Hepatic stellate cell (primary cell): ENCODE measurements around the gene RAB15.
A peak's percentile ranks its signal among the peaks of the same experiment; 100 is the strongest.

Source experiments
- DNase-seq: peaks from one replicate; pipeline ENCODE4 v3.0.0; 2011; ENCODE audit warnings: low spot score

The RAB15 gene

DNA sequence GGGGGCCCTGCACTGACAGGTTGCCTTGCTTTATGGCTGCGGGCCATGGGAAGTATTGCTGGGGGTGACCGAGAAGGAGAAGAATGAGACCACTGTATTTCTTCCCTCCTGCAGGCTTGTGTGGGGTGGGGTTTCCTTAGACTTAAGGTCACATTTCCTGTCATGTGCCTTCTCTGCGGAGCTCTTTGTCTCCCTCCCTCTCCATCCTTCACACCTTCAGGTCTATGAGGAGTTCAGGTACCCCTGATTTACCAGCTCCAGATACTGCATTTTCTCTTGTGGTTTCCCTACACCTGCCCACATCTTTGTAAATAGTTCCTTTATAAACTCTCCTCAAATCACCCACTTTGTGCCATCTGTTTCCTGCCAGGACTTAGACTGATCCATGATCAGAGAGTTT is 18.2 kb upstream of the RAB15 start:
- DNase-seq = no peak

DNA sequence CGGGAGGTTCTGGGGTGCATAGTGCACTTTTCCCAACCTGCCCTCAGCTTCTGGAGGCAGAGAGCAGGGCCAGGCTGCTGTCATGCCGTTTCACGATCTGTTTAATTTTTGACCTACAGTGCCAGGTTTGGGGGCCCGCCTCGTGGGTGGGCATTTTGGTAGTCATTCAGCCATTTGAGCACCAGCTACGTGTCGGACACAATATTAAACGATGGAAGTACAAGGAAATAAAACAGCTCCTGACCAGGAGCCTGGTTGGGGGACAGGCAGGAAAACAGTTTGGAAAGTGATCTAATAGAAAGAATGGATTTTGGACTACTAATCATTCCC is 15.3 kb upstream of the RAB15 start:
- DNase-seq = no peak

DNA sequence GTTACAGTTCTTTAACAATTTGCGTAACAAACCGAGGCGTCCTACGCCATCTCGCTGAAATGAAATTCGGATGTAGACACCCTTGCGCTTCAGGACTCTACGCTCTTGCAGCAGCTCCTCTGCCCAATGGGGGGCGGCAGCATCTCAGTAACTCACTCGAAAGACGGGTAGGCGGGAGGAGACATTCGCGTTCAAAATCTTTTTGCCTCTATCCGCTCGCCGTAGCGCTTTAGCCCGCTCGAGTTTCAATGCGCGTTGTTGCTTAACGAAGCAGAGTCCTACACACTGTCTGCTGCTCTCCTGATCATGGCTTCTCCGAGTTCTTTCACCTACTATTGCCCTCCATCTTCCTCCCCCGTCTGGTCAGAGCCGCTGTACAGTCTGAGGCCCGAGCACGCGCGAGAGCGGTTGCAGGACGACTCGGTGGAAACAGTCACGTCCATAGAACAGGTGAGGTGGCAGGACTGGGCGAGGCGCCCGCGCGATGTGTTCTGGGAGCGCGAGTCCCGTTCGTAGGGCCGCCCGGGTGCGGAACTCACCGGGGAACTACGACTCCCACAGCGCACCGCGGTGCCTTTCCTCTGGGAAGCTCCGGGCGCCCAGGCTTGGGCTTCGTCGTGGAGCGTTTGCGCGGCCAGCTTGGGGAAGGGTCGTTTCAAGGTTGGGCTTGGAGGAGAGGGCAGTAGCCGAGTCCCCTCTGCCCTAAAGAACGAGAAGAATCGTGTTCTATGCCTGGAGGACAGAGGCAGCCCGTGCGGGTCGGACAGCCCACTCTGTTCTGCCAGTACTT is 14.7 kb upstream of the RAB15 start, which contains the start of gene FNTB:
FNTB (plus strand) TSS at position 248 of the 790 bp plus-strand sequence; CDS start at position 307, 59 bp downstream.
- DNase-seq = peak; percentile 95

DNA sequence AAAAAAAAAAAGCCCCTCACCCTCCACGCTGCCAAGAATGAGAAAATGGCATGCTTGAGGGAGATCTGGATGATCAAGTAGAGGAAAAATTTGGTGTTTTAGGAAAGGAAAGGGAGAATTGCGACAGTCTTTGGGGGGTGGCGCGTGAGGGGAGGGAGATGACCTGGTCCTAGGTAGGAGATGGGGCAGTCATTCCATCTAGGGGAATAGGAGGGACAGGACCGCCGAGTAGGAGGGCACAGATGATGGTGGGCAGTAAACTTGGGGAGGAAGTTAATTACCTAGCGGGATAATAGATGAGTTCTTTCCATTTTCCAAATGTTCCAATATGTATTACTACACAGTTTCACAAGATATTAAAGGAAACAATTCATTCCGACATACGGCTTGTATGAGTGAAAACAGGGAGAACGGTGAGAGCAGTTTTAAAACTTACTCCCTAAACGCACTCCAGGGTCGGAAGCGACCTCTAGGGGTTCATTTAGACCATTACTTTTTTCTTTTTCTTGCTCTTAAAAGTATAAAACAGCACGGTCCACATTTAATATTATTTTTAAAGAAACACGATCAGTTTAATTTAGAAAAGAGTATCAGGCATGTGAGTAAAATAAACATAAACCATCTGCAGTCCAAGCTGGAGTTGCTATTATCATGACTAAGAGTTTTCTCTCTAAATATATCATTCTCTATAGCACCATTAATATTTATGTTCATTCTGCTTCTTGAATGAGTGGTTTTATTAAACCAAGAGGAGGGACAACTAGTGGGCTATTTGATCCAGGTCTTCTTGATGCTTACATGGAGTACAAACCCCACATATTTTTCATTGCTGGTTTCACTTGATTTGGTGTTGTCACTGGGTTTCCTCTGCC is 11.5 kb upstream of the RAB15 start:
- peak; percentile 54 for DNase-seq

DNA sequence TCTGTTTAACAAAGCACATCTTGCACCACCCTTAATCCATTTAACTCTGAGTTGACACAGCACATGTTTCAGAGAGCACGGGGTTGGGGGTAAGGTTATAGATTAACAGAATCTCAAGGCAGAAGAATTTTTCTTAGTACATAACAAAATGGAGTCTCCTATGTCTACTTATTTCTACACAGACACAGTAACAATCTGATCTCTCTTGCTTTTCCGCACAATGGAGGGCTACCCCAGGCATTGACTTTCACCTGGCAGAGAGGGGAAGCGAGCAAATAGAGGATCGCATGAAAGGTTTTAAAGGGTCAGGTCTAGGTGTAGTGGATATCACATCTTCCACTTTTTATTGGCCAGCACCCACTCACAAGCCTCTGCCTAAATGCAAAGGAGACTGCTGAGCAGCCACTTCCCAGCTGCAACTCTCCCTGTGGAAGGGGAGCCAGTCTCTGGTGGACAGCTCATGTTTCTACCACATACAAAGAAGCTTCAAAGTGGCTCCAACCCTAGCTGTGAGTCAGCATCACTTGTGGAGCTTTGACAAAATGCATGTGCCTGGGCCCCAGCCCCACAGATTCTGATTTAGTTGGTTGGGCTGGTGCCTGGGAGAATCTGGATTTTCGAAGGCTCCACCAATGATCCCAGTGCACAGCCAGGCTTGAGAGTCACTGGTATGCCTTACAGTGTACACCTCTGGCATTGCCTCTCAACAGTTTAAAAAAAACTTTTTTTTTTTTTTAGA is 7.4 kb upstream of the RAB15 start:
- no peak for DNase-seq

DNA sequence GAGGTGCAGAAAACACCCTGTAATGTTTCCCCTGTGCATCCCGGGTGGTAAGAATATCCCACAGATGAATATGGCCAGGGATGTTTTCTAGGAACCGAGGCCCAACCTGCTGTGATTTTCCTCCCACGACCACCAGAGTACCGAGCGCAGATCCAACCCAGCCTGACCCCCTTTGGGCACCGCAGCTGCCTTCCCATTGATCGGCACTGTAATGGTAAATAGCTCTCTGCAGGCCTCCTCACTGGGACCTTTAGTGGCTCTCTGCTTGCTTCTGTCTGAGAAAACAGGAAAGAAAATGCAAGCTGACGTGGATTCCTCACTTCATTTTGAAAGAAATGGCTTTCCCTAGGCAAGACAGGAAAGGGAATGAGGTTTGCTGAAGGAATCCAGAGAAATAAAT is 2.4 kb upstream of the RAB15 start:
- no peak for DNase-seq

DNA sequence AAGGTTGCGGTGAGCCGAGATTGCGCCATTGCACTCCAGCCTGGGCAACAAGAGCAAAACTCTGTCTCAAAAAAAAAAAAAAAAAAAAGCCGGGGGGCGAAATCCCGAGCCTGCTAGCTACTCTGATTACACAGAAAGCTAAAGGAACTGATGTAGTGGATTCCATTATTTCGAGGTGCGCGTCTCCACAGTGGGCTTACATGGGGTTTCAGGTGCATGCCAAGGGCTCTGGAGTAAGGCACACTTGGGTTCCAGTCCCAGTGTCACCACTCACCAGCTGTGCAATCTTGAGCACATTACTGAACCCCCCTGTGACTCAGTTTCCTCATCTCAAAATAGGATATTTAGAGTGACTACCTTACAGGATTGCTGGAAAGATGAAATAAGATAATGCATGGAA is 1.7 kb upstream of the RAB15 start:
- no peak for DNase-seq

DNA sequence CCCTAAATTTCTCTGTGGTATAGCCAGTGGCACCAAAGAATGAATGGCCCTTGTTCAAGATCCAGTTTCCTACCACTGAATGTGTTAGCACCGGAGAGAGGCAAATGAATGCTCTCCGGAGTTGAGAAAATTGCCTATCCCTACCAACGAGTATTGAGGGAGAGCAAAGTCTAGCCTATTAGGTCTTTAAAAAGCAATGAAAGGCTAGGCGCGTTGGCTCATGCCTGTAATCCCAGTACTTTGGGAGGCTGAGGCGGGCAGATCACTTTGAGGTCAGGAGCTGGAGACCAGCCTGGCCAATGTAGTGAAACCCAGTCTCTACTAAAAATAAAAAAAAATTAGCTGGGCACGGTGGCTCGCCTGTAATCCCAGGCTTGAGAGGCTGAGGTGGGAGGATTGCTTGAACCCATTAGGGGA is 898 bp upstream of the RAB15 start:
- no peak for DNase-seq

DNA sequence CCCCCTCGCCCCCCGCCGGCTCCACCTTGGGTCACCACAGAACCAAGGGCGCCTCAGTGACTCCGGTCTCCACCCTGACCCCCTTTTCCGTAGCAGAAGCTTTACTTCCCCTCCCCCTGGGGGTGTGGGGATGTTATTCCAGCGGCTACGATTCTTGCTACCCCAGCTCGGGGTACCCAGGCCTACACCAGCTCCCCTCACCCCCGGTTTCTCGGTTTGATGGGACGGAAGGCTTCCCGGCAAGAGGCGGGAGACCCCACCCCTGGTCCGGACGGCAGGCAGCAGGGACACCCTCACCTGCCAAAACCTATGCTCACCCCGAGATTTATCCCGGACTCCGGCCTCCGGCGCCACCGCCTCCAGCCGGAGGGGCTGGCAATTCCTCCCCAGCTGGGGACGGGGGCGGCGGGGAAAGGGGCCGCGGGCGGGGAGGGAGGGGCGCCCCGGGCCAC is 619 bp downstream of the RAB15 start:
- DNase-seq = no peak

DNA sequence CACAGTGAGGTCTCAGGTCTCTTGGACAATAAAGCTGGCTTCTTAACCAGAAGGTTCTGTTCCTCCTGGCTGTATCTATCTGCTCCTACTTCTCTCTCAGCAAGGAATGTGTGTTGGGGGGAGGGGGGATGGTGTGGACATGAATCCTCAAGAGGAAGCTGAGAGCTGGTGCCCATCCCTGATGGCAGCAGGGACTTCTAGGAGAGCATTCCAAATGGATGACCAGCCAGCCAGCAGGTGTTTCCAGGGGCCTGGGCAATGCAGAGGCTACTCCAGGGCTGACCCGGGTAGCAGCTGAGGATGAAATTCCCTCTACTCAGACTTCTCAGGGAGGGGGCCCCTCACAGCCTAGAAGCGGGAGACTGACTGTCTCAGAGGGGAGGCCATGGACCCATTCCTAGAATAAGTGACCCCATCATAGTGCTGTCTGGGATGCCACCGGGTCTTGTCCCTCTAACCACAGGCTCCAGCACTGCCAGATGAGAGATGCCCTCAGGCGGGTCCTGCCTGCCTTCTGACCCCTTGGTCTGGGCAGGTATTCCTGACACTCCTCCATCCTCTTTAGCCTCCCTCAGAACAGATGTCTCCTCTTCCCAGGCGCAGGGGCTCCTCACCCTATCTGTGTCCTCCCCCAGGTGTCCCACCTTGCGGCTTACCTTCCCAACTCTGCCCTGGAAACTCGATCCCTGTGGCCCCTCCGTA is 1.2 kb downstream of the RAB15 start:
- peak; percentile 30 for DNase-seq

DNA sequence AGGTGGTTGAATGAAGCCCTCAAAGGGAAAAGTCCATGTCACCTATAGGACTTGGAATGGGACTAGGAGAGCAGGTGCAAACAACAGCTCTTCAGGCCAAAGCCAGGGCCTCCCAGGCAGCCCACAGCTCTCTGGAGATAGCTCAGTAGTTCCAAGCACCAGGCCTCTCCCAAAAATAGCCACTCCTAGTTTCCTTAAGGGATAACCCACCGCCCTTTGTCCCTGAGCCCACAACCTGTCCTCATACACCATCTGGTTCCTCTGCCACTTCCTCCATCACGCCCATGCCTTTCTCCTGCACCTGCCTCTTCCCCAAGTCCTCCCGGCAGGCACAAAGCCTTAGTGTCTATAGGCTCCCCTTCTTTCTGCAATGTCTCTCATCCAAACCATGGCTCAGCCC is 2.1 kb downstream of the RAB15 start:
- DNase-seq = no peak

DNA sequence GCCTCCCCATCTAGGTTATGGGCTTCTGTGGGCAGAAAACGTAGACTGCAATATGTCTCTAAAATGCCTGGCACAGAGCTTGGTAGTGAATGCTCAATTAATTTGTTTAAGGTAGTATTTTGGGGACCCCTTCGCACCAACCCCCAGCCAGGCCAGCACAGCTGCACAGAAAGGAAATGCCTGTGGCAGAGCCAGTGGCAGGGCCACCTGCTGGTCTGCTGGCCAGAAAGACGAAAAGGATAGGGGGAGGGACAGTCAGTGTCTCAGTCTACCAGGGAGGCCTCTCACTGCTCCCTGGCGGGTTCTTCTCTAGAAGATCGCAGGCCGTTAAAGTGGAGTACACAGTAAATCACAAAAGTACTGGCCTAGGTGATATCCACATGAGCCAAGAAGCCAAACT is 3.5 kb downstream of the RAB15 start:
- no peak for DNase-seq

DNA sequence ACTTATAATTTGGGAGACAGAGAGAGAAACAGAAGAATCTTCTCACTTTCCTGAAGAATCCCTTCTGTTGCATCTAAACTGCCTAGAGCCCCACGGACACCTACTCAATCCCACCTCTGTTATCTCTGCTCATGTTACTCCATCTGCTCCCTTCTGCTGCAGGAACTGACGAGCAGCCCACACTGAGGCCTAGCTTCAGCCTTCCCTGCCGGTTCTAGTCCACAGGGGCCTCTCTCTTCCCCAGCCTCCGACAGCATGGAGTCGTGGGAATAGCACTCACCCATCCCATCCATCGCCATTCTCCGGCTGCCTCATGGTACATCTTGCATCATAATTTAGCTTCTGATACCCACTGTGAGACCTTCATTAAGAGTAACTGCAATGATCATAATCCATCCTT is 4.0 kb downstream of the RAB15 start:
- DNase-seq = no peak

DNA sequence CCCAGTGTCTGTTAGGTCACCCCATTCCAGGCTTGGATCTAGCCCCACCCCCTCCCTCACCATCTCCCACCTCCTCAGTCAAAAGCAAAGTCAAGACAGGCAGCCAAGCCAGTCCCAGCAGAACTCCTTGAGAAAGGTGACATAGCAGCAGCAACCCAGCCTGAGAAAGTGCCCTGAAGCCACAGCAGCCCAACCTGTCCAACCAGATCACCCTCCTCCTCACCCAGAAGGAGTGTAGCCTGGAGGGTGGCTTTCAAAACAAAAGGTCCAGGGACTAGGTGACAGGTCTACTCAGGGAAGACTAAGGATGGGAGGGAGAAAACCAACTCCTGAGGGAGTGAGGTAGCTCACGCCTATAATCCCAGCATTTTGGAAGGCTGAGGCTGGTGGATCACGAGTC is 5.2 kb downstream of the RAB15 start:
- DNase-seq = no peak

DNA sequence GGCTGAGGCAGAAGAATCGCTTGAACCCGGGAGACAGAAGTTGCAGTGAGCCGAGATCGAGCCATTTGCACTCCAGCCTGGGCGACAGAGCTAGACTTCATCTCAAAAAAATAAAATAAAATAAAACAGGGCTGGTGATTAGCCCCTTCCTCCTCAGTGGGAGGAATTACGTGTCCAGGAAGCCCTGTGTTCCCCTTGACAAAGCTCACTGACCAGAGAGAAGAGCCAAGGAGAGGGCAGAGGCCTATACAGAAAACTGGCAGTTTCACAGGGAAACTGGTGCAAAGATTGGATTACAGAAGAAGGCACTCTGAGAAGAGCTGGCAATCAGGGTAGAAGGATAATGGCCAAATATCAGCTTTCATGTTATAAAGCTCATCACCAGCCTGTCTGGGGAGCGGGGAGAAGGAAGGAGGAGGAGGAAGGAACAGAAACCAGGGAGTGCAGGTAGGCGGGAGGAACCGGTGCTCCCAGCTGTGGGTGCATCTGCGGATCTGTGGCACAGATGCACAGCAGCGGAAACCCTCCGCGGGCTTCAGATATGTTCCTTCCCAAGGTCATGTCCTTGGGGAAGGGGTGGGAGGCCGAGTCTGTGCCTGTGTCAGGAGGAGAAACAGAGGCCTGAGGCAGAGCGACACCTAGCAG is 6.7 kb downstream of the RAB15 start:
- DNase-seq = no peak

DNA sequence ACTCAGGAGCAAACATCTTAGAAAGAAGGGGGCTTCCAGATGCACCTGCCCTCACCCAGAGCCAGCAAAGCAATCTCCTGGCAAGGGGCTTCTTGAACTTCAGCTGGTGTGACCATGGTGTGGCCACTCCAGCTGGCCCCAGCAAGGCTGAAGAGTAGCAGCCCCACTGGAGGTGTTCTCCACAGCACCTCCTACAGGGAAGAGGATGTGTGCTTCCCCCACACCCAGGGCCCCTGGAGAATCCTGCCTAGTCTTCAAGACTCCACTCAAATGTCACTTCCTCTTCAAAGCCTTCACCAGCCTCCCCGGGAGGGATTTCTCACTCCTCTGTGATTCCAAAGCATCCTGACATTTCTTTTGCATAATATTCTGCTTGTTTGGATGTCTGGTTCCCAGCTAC is 8.5 kb downstream of the RAB15 start:
- no peak for DNase-seq

DNA sequence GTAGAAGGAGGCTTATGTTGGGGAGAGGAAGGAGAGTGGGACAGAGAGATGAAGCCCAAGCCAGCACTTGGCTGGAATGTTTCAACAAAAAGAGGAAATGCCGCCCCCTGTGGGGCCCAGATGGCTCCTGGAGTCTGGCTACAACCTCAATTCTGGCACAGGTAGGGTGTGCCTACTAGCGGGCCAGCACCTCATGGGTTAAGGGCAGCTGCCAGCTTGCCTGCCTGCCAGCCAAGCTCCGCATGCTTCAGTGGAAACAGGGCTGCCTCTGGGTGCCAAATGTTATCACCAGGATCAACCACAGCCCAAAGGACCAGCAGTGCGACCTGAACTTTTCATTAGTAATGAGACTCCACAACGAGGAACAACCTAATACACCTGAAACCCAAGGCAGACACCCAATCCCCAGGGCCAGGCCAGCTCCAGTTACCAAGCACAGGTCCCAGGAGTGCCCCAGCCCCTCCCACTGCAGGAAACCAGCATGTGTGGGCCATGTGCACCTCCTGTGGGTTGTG is 11.3 kb downstream of the RAB15 start:
- no peak for DNase-seq

DNA sequence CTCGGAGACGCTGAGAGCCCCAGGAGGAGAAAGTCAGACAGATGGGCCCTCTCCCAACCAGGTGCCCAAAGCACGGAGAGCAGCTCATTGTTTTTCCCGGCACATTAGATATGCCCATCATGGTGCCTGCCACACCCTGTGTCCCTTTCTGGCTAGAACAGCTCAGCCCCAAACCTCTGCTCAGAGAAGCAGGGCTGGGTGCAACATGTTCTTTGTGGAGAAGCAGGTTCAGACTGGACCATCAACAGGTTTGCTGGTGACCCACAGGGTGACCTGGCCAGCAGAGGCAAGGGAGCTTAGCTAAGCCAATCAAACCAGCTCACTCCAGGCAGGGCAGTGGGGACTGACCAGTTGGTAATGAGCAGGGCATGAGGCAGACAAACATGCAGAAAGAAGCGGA is 13.4 kb downstream of the RAB15 start:
- no peak for DNase-seq

DNA sequence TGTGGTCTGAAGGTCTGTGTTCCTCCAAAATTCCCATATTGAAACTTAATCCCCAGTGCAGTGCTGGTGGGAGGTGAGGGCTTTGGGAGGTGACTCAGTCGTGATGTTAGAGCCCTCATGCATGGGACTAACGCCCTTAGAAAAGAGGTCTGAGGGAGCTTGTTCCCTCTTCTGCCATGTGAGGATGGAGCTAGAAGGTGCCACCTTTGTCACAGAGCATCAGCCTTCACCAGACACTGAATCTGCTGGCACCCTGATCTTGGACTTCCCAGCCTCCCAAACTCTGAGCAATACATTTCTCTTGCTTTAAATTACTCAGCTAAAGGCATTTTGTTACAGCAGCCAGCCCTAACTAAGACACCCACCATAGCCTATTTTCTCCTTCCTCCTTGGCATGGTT is 13.9 kb downstream of the RAB15 start:
- no peak for DNase-seq

DNA sequence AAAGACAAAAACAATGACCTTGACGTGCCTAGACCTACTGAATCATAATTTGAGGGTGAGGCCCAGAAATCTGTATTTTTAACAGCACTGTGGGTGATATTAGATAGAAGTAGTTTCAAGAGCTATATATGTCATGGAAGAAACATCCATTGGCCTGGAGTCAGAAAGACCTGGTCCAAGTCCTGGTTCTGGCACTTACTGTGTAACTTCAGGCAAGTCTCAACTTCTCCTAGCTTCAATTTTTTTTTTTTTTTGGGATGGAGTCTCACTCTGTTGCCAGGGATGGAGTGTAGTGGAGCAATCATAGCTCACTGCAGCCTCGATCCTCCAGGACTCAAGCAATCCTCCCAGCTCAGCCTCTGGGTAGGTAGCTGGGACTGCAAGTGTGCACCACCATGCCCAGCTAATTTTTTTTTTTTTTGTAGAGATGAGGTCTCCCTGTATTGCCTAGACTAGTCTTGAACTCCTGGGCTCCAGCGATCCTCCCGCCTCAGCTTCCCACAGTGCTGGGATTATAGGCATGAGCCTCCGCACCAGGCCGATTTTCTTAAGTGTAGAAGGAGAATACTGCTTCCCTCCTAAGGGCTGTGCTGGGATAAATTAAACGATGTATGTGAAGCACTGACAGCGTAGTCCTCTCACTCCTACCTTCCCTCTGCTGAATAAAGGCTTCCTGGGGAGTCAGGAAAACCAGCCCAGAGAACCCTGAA is 15.3 kb downstream of the RAB15 start:
- no peak for DNase-seq

DNA sequence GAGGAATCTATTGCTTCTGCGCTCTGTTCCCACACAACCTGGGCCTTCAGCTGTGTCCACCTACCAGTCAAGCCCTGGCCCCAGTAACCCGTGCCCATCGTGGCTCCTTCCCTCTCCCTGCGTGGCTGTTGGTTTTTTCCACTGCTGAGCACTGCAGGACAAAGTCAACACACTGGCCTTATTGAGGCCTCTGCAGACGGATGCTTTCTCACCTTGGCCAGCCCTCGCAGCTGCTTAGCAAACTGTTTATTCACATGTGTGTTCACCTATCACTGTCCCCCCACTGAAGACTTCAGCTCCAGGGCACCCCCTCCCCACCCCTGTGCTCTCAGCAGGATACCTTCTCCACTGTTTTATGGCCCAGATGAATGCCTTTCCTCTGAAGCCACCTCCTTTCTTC is 16.8 kb downstream of the RAB15 start:
- DNase-seq = no peak
